SK-MEL-5 (cell line): ENCODE results near the gene VKORC1L1. TPM values are rescaled to one million over a fixed set of nuclear protein-coding genes. Genes with fewer than 3 reads are reported as not detected.
"Not testable (repeated sequence)": the region's sequence is repeated elsewhere in the genome, so short reads cannot be mapped to it uniquely, and the experiment has no call there.

ENCODE experiments used
- DNase-seq: peaks from one replicate; pipeline ENCODE4 v3.0.0-alpha.2; 2016; ENCODE audit warnings: low read depth, low spot score
- in situ Hi-C: cut with HindIII; loops from 2 replicates; pipeline ENCODE4 v1.10.0; 2016; ENCODE audit warnings: low sequenced_read_pairs, high pct_unique_total_duplicates, low pct_unique_long_range_greater_than_20kb
- total RNA-seq: library from RNA; depleted of rRNA; stranded (reverse); fragments of >200 nt; shearing (Covaris generic); gene quantifications from 2 replicates; pipeline ENCODE4 v1.2.3, GENCODE V29; 2014

The VKORC1L1 gene
- total RNA-seq, 1 experiment from 2014 or later: 16.6 TPM

- no peak for DNase-seq
- in situ Hi-C loops: no loop called here
Observed at GRCh38 chr7:65962033-65962432, 89.2 kb downstream of the VKORC1L1 start.

GRCh38 chr7:65964671-65965070 lies 91.8 kb downstream of the VKORC1L1 start:
- in situ Hi-C loops, DNase-seq: not testable (repeated sequence)

DNA sequence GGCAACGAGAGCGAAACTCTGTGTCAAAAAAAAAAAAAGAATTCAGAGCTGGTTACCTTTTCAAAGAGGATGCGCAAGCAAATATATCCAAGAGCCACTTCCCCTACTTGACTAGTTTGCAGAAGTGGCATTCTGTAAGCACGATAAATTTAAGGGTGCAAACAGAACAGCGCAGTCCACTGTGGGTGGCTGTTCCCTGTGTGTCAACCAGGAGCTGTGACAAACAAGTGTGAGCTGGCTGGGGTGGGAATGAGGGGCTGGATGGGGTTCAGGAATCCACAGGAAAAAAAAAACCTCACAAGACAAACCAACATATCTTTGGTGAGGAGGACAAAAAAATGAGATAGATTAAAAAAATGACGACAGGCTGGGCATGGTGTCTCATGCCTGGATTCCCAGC lies 93.3 kb downstream of the VKORC1L1 start:
- DNase-seq: no peak
- in situ Hi-C loops: no loop called here

- no peak for DNase-seq
- in situ Hi-C loops: no loop called here
Observed at GRCh38 chr7:65967361-65968155, 94.7 kb downstream of the VKORC1L1 start.

GRCh38 chr7:65968256-65969185 lies 95.6 kb downstream of the VKORC1L1 start:
- in situ Hi-C loops: no loop called here
- DNase-seq: no peak

GRCh38 chr7:65971021-65971420 lies 98.1 kb downstream of the VKORC1L1 start:
- in situ Hi-C loops: no loop called here
- DNase-seq: no peak

DNA sequence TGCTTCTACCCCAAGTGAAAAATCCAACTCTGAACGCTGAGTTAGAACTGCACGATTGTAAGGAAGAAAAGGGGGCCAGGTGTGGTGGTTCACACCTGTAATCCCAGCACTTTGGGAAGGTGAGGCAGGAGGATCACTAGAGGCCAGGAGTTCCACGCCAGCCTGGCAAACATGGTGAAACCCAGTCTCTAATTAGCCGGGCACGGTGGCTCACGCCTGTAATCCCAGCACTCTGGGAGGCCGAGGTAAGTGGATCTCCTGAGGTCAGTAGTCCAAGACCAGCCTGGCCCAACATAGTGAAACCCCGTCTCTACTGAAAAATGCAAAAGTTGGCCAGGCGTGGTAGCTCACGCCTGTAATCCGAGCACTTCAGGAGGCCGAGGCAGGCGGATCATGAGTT lies 100.1 kb downstream of the VKORC1L1 start:
- in situ Hi-C loops: no loop called here
- DNase-seq: no peak

- DNase-seq: no peak
- in situ Hi-C loops: no loop called here
Observed at GRCh38 chr7:65974191-65974801, 101.4 kb downstream of the VKORC1L1 start.

- in situ Hi-C loops: no loop called here
- DNase-seq: no peak
Observed at GRCh38 chr7:65974876-65975275, 102.0 kb downstream of the VKORC1L1 start.

DNA sequence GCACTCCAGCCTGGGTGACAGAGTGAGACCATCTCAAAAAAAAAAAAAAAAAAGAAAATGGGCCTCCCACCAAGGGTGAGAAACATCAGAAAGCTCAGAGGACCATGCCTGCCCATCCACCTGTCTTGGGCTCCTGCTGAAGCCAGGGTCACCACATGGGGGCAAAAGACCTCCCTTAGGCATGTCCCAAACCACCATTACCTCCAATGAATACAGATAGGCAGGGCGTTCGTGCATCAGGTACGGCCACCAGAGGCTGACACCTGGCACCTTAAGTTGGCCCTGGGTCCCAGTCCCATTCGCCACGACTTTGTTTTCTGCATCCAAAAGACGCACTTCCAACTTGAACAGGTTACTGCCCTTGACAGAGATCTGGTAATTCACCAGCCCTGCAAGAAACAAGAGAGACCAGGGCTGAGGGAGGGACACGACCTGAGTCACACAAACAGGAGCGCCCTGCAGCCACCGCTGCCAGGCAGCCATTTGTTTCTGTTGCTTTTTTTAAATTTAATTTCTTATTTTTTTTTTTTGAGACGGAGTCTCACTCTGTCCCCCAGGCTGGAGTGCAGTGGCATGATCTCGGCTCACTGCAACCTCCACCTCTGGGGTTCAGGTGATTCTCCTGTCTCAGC lies 103.1 kb downstream of the VKORC1L1 start:
- in situ Hi-C loops: no loop called here
- no peak for DNase-seq

DNA sequence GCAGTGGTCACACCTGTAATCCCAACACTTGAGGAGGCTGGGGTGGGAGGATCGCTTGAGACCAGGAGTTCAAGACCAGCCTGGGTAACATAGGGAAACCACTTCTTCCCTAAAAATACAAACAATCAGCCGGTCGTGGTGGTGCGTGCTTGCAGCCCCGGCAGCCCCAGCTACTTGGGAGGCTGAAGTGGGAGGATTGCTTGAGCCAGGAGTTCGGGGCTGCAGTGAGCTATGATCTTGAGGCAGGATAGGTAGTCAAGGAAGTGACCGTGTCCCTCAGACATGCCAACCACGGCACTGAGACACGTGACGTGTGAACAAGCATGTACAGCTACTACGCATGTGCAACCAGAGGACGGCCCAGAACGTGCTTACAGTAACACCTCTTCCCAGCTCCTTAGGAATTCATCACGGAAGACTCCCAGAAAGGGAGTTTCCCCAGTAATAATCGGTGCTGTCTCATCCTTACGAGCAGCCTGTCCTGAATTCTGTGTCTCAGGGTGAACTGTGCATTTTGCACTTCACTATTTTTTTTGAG lies 103.9 kb downstream of the VKORC1L1 start:
- in situ Hi-C loops: no loop called here

DNA sequence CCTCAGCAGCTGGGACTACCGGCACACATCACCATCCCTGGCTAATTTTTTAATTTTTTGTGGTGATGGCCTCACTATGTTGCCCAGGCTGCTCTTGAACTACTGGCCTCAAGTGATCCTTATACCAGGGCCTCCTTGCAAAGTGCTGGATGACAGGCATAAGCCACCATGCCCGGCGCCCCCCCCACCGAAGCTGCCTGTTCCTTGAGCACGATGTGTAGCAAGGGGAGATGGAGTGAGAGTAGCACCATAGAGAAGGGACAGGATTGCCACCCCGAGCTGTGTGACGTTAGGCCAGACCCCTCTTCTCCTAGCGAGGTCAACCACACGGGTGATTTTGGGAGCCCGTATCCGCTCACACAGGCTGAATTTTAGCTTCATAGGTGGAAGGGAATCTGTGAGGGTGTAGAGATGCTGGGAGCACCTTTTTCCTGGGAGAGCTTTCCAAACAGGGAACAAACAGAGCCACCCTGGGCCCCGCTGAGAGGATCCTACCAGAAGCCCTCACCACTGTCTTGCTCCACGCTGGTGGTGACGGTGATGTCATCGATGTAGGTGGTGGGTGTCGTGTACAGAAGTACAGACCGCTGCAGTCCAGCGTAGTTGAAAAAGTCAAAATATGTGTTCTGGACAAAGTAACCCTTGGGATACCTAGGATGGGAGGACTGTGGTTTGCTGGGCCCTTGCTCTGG lies 106.2 kb downstream of the VKORC1L1 start:
- in situ Hi-C loops: no loop called here
- DNase-seq: no peak

More for the DNA sequence above, 103.9 kb downstream of the VKORC1L1 start:
- DNase-seq: no peak

- DNase-seq: no peak
- in situ Hi-C loops: no loop called here
Observed at GRCh38 chr7:65979583-65980477, 107.0 kb downstream of the VKORC1L1 start.

DNA sequence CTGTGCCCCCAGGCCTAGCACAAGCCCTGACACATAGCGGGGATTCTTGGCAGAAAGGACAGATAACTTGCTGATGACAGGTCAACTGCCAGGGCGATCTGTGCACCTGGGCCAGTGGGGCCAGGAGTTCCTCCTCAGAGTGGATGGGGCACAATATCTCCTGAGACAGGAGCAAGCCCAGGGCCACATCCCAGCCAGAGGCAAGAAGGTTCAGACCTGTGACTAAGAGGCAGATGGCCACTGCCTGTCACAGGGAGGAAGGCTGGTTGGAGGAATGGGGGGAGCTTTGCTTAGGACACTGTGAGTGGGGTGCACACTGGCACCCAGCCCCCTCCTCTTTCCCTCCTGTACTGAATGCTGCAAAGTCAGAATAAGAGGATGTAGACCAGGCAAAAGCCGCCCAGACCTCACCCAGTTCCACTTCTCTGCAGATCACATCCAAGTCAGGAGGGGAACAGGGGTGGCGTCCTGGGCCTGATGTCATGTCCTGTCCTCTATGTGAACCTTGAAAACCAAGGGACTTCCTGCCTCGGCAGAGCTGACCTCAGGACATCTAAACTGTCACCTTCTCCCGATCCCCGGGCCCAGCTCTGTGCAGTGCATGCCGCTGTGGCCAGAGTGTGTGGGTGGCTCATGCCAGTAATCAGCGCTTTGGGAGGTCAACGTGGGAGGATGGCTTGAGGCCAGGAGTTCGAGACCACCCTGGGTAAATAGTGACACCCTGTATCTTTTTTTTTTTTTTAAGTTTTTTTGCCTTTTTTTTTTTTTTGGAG lies 107.8 kb downstream of the VKORC1L1 start:
- in situ Hi-C loops: no loop called here
- peak; percentile 24 for DNase-seq

DNA sequence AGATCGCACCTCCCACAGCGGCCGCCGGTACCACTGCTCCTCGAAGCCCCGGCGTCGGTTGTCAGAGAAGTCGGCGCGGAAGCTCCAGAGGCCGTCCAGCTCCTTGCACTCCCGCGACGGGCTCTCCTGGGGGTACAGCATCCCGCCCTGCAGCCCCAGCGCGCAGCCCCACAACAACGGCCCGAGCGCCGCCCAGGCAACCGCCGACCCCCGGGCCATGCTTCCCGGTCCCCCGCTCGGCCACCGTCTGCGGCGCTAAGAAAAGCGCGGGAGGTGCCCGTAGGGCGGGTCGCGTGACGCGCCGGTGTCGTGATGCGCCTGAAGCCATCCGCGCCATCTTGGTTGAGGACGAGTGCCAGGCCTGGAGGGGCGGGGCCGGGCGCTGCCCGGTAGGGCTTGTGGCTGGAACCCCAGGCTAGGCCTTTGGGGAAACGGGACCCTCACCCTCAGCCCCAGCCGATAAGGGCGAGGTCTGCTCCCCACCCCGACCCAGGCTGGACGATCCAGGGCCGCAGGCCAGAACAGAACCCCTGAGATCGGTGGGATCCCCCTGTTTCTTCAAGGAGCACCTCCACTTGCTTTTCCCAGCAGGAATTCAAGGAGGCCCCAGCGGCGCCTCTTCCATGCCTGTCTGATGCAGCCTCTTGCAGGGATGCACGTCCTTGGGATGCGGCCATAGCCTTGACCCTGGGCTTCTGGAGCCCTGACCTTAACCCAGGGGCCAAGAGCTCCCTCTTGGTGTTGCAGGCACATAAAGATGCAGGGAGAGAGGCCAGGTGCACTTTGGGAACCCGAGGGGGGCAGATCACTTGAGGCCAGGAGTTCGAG lies 109.3 kb downstream of the VKORC1L1 start, which contains the start of gene GUSB:
Gene GUSB, minus strand, starts transcription at position 249 of the 828 bp plus-strand sequence. Its CDS starts 30 bp downstream, at position 219.
- in situ Hi-C loops: no loop called here
- DNase-seq: peak; percentile 93
